Hepatocyte (in vitro differentiated cells): Measurements from ENCODE around the gene PCLAF.
"Not testable (repeated sequence)": the region's sequence is repeated elsewhere in the genome, so short reads cannot be mapped to it uniquely, and the experiment has no call there.

Experiments
- EZH2 ChIP-seq: fragments of 200-600 bp; sonication (generic); IDR thresholded peaks from 2 replicates; pipeline ENCODE4 v1.6.1; 2016; ENCODE audit warnings: antibody characterized with exemption, mild to moderate bottlenecking, borderline replicate concordance
- TF ChIP-seq, protein P1 (sequence below): fragments of 200-600 bp; sonication (generic); IDR thresholded peaks from 2 replicates; pipeline ENCODE4 v1.5.1; 2016; ENCODE audit warnings: antibody characterized with exemption, mild to moderate bottlenecking; ENCODE audit not compliant: poor library complexity

GRCh38 chr15:64326458-64326857 lies 54.8 kb downstream of the PCLAF start:
- TF ChIP-seq, protein P1, sequence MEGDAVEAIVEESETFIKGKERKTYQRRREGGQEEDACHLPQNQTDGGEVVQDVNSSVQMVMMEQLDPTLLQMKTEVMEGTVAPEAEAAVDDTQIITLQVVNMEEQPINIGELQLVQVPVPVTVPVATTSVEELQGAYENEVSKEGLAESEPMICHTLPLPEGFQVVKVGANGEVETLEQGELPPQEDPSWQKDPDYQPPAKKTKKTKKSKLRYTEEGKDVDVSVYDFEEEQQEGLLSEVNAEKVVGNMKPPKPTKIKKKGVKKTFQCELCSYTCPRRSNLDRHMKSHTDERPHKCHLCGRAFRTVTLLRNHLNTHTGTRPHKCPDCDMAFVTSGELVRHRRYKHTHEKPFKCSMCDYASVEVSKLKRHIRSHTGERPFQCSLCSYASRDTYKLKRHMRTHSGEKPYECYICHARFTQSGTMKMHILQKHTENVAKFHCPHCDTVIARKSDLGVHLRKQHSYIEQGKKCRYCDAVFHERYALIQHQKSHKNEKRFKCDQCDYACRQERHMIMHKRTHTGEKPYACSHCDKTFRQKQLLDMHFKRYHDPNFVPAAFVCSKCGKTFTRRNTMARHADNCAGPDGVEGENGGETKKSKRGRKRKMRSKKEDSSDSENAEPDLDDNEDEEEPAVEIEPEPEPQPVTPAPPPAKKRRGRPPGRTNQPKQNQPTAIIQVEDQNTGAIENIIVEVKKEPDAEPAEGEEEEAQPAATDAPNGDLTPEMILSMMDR: not testable (repeated sequence)
- TF ChIP-seq EZH2: not testable (repeated sequence)
